ENCODE data around the gene STARD10.

Gene STARD10

DNA sequence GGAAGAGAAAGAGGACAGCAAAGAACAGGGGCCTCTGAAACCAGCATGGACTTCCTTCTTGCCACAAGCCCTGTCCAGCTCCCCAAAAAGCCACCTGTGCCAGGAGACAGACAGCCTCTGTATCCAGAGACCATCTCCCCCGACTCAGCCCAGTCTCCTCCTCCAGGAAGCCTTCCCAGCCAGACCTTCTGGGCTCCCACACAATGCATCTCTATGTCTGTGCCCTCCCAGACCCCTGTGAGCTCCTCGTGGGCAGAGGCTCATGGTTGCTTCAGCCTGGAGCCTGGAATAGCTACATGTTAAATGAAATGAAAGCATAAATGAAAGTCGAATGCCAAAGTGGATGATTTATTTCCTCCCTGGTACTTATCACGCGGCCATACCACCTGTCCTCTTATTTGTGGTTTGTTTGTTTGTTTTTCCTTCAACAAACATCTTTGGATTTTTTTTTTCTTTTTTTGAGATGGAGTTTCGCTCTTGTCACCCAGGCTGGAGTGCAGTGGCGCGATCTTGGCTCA lies 34.3 kb downstream of the STARD10 start:
- no peak for DNase-seq

DNA sequence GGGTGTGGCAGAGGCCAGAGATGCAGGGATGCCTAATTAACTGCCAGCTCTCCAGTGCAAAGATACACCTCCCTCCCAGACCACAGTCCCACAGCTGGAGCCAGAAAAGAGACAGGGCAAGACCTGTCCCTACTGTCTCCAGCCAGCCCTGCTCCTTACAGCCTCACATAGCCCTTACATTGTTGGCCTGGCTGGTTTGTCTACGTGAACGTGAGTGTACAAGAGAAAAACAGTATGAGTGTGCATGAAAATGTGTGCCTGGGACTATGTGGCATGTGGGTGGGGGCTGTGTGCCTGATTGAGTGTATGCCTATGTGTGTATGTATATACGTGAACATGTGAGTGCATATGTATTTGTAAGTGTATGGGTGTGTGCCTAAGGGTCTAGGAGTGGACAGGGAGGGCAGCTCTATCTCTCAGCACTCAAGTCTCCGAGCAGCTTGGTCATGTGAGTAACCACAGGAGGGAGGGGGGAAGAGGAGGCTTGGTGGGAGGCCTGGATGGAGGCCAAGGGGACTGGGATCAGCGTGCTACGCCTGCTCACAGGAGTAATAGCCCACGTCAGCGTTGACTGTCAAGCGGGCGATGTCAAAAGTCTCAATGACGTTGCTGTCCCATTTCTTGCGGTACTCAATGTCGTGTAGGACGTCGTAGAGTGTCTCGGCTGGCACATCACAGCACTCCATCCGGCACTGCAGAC lies 35.0 kb downstream of the STARD10 start:
- DNase-seq: no peak

DNA sequence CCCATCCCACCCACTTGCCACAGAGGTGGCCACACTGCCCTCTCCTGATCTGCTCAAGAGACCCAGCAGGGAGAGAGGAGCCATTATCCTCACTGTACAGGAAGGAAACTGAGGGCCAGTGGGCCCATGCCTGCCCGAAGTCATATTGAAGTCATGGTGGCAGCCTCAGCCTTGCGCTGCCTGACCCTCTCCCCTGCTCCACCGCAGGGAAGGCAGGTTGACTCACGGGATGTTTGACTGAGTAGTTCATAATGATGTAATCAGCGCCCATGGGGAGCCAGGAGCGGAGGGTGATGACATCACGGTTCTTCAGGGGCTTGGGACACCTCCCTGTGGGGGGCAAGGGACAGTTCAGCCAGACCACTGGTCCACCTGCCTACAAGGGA lies 35.5 kb downstream of the STARD10 start:
- DNase-seq: no peak

DNA sequence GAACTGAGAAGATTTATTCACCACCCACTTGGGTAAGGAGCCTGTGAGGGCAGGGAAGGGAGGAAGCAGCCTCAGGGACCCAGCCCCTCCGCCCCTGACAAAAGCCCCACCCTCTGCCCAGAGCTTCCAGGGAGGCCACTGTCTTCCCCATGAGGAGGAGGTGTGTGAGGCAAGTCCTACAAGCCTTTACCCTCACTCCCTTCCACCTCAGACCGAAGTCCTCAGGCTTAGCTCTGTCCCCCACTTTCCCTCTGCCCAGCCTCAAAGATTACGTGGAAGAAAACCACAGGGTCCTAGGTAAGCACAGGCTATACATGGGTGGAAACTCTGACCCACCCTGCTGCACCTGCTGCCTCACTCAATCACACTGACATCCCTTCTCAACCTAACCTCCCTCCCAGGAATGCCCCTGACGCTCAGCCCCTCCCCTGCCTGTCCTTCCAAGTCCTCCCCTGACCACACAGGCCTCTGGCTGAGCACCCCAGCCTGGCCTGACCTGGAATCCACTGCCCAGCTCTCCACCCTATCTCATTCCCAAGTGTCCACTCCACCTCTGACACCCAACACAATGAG lies 38.0 kb downstream of the STARD10 start:
- no peak for DNase-seq

DNA sequence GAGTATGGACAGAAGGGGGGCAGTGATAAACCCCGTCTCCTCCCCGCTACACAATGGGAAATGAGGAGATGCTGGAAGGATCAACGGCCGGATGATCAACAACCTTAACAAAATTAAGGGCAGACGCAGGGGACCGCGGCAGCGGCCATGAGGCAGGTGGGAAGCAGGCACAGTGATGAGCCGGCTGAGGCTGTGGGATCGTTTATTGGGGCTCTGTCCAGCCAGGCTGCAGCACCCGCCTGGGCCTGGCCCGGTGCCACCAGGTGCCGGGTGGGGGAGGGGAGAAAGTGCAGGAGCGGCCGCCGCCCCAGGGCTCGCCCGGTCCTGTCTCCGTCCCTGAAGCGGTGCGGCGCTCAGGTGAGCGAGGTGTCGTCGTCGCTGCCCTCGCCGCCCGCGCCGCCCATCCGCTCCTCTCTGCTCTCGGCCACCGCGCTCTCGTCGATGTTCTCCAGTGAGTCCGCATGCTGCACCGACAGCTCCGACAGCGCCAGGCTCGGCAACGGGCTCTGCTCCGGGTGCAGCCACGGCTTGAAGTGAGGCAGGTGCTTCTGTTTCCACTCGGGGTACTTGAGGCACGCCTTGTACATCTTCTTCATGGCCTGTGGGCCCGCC lies 39.2 kb downstream of the STARD10 start:
- no peak for DNase-seq

DNA sequence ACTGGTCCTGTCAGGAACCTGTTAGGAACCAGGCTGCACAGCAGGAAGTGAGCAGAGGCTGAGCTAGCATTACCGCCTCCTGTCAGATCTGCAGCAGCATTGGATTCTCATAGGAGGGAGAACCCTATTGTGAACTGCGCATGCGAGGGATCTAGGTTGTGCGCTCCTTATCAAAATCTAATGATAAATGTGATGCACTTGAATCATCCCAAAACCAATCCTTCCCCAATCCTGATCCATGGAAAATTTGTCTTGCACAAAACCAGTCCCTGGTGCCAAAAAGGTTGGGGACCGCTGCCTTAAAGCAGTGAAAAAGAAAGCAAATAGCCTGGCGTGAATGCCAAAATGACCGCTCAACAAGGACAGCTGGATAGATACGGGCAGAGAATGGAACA lies 39.7 kb downstream of the STARD10 start:
- DNase-seq: no peak

DNA sequence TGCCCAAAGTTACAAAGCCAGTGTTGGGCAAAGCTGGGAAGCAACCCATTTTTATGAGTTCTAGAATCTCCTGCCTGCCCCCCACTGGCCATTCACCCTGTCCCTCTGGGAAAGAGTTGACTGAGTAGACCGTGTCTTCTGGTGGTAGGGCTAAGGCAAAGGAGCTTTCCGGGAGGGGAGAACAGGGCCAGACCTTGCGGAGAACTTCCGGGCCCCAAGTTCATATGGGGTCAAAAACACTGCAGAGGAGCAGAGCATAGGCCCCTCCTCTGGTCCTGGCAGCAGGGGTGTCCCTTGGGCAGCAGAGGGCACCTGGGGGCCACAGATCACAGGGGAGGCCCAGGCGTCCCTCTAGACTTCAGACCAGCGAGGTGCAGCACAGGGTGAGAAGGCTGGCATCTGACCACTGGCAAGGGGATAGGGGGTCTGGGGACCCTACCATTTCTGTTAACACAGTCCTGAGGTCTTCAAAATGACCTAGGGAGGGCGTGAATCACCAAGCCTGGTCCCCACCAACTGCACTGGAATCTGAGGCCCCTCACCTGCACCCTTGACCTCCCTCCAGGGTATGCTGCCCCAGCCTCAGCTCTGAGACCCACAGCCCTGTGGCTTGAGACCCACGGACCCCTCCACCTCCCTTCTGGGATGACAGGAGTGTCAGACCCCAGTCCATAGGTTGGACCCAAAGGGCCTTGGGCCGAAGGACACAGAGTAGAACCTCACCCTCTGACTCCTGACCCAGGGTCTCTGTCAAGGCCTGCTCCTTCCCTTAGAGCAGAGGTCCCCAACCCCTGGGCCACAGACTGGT lies 40.3 kb downstream of the STARD10 start:
- no peak for DNase-seq

DNA sequence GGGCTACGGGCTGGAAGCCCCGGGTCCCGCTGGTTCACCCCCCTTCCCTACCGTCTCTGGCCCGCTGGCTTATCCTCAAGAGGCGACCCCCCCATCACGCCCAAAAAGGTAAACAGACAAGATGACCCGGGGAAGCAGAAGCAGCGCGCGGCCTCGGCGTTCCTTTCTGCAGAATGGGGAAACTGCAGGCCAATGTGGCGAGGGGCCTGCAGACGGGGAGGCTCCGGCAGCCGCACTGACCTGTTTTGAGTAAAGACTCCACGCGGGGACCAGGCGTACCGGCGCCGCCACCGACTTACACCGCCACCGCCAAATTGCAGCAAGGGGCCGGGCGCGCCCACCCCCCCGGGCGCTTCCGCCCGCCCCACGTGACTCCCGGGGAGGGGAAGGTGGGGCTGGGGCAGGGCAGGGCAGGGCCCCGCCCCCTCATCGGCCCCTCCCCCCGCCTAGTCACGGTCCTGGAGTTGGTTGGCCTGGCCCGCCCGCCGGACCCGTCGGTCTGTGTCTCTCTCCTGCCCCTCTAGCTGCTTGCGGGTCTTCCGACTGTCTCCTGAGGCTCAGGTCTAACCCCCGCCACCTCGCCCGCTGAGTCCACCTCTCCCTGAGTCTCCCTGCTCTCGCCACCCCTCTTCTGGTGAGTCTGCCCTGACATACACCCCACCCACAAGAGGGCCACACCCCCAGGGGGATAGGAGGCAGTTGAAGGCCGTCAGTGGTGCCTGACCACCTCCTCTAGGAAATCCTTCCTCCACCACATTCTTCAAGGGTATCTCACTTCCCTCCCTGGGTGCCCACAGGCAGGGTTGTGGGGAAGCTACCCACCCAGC lies 41.5 kb downstream of the STARD10 start, which contains the start of gene ARAP1:
TSS of gene ARAP1 (minus strand) at position 321 of the 827 bp plus-strand sequence. CDS start 25,280 bp downstream, outside the sequence.
- peak; percentile 58 for DNase-seq

DNA sequence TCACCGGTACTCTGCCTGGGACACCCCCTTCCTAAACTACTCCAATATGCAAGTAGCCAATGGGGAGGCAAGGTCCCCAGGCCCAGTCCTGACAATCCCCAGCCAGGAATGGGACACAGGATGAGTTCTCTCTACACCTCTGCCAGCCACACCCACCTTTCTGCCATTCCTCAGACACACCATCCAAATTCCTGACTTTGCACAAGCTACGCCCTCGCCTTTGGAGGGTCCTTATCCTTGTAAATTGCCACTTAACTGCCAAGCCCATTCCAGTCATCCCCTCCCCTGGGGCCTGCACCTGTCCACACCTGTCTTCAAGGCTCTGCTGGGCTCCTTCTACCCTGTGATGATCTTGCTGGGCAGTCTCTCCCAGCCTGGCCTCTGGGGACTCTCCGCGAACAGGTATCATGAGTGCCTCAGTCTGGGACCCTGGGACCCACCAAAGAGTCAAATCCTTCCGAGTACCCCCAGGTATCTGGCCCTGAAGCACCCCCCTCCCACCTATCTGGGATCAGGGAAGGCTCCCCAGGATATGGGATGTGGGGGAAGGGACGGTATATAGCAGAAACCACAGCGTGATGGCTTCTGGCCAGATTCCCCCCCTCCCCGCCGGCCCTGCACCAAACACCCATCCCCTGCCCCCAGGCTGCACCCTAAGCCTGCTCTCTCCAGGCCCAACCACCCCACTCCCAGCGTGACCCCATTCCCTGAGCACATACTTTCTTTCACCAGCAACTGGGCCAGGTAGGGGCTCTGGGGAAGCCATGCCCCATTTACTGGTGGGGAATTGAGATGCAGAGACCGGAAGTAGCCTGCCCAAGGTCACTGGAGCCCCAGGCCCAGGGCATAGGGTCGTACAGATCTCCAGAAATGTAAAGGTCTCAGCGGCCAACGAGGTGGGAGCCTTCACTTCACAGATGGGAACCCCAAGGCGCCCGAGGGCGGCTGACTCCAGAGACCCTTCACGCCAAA lies 42.4 kb downstream of the STARD10 start:
- no peak for DNase-seq

DNA sequence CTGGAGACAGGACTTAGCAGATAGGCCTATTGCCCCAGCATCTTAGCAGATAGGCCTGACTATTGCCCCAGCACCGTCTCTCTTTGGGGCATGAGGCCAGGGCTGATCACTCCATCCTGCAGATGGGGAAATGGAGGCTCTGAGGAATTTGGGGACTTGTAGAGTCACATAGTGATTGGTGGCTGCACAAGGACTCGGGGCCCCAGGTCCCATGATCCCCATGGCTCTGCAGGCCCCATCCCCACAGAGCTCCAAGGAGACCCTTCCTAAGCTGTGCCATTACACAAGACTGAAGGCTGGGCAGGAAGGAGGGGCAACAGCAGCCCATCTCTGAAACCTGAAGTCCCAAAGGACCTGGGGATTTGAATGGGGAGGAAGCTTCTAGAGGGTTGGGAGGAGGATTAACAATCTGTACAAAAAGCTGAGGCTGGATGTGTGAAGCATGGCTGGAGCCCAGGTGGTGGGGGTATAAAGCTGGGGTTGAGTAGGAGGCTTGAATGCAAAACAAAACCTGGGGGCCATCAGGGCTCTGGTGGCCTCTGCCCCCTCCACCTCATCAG lies 43.2 kb downstream of the STARD10 start:
- no peak for DNase-seq

DNA sequence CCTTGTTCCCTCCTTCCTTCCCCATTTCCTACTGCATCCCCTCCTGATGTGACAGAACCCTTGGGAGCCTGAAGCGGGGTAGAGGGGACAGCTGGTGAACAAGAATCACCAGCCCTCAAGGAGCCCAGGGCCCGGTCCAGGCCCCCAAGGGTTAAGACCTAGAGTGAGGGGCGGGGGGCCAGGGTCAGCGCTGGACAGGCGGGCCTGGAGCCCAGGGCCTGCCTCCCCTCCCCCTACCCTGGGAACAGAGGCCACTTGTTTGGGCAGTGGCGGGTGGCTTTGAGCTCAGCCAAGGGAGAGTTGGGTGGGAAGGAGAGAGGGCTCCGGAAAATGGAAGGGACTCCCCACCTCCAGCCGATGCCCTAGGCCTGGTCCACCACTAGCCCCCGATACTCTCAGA lies 43.8 kb downstream of the STARD10 start:
- no peak for DNase-seq

DNA sequence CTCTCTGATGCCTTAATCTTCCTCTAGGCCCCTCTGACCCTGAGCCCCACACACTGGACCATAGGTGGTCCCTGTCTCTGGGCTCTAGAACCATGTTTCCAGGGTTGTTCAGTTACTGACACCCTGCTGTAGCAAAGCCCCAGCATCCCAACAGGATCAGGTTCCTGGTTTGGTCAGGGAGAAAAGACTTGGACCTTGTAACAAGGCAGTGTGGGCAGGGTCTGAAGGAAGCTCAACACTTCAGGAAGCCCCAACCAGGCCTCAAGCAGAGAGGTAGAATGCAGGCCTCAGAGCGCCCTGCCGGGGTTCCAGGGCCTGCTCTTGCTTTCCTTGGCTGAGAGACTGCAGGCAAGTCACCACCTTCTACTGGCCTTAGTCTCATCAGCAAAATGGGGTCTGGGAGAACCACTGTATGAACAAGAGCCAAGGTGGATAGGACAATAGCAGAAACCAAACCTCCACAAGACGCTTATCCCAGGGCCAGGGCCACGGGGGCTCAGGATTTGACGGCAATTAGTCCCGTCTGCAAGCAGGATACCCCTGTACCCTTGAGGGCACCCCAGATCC lies 46.5 kb downstream of the STARD10 start:
- DNase-seq: no peak

DNA sequence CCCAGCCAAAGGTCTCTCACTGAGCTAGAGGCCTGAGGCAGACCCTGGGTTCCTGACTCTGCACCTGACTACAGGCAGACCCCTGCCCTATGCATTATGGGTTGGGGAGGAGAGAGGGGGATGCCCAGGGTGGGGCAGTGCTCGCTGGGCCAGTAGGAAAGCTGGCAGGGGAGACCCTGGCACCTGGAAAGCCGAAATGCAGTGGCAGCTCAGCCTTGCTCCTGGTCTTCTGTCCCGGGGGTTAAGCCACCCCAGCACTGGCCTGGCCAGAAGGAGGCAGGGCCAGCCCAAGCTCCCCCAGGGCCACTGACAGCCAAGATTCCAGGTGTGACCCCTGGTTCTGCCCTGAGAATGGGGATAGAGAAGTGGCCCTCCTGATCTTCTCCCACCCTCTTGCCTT lies 47.0 kb downstream of the STARD10 start:
- no peak for DNase-seq

DNA sequence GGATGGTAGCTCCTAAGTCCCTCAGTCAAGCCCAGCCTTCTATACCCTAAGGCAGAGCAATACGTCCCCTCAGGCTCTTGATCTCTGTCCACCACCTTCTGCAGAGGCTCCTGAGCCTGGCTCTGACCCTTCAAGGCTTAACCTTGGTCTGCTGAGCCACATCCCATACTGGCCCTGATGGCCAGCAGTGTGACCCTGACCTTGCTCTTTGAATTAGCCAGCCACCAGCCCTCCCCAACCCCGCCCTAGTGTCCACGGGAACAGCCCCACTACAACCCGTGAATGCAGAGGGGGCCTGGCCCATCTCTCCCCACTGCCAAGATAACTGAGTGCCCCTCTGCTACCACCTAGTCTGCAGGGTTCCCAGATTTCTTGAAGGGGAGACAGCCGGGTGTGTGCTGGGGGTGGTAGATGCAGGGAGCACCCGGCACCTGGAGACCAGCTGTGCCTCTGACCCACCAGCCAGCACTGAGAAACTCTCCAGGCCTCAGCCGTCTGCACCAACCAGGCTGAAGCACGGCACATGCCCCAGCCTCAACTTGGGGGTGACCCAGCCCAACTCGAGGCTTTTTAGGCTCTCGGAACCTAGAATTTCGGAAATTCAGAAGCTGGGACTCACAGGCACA lies 47.8 kb downstream of the STARD10 start:
- DNase-seq: no peak

DNA sequence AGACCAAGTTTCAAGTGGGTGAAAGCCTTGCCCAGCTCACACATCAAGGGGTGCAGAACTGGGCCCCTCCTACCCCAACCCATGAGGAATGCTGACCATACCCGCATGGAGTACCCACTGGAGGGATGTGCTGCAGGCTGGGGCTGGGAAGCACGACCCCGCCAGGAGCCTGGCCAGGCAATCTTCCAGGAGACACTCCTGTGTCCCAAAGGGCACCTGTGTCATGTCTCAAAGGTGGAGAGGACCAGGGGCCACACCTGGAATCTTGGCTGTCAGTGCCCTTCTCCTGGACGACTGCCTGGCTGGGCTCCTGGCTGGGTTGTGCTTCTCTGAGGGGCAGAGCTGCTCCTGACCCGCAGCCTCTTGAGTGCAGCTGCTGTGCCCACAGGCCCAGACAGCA lies 48.3 kb downstream of the STARD10 start:
- DNase-seq: no peak

DNA sequence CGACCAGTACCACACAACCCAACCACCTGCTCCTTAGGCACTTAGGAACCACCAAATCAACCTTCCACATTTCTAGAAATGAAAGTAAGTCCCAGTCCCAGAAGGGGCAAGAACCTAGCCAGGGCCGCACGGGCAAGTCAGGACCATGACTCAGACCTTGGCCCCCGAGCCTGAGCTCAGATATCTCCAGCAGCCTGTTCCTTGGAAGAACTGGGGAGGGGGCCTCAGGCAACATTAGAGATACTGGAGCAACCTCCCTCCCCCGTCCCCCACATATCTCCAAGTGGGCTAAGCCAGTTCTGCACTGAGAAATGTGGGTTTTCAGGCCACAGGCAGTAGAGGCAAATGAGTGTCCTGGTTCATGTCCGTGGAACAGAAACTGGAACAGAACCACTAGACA lies 49.4 kb downstream of the STARD10 start:
- no peak for DNase-seq

DNA sequence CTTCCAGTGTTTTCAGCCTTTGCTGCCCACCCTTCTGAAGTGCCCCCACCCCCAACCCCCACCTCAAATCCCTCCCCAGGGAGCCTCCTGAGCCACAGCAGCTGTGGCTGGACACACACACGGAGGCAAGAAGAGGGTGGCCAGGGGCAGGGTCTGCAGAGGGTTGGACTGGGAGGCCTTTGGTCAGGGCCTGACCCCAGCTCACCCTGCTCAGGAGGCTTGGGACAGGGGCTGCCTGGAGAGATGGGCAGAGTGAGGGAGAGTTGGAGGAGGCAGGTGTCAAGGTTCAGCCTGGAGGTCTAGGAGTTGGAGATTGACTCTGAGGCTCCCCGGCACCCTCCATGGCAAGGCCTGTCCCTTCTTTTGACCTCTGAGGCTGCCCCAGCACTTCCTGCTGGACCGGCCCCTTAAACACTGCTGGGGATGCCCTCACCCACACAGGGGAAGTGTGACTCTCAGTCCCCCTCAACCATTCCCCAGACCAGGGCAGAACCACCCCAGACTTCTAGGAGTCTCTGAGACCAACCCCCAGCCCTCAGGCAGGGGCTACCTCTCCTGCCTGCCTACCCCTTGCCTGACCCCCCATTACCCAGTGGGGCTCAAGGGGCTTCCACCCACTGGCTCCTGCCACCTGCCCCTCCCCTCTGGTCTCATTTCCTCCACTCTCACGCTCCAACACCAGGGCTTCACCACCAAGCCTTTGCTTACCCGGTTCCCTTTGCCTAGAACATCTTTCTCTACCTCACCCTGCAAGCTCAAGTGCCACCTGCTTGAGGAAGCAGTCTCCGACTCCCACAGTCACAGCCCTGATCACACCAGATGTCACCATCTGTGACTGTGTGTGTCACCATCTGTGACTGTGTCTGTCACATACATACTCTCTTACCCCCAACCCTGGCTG lies 50.3 kb downstream of the STARD10 start:
- no peak for DNase-seq

DNA sequence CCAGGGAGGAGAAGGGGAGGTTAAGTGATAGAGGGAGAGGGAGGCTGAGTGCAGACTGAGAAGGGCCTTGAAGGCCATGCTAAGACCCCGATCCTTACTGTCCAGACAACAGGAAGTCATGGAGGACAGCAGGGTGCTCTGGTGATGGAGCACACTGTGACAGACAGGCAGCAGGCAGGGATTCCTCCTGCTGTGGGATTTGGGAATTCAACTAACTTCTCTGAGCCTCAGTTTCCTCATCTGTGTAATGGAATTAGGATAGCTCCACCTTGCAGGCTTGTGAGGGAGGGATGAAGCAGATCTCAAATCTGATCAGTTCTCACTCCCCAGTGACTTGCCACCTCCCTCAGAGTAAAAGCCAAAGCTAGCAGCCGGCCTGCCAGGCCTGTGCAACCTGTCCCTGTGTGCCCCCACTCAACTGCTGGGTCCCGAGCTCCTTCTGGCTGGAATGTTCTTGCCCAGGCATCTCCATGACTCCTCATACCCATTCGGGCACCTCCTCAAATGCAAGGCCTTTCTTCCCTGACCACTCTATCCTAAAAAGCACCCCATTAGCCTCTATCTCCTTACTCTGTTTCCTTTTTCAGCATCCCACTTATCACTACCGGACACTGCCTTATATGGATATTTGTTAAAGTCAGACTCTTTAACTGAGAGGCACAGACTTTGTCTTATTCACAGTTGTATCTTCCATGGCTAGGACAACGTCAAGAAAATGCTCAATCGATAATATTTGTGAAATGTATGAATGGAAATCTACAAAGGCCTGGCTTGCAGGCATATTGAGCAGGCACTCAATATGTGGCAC lies 51.1 kb downstream of the STARD10 start:
- no peak for DNase-seq
